ENCODE data around the gene CD24.
A peak's percentile ranks its signal among the peaks of the same experiment; 100 is the strongest.
"Not testable (repeated sequence)": the region's sequence is repeated elsewhere in the genome, so short reads cannot be mapped to it uniquely, and the experiment has no call there.

The CD24 gene, protein sequence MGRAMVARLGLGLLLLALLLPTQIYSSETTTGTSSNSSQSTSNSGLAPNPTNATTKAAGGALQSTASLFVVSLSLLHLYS

DNA sequence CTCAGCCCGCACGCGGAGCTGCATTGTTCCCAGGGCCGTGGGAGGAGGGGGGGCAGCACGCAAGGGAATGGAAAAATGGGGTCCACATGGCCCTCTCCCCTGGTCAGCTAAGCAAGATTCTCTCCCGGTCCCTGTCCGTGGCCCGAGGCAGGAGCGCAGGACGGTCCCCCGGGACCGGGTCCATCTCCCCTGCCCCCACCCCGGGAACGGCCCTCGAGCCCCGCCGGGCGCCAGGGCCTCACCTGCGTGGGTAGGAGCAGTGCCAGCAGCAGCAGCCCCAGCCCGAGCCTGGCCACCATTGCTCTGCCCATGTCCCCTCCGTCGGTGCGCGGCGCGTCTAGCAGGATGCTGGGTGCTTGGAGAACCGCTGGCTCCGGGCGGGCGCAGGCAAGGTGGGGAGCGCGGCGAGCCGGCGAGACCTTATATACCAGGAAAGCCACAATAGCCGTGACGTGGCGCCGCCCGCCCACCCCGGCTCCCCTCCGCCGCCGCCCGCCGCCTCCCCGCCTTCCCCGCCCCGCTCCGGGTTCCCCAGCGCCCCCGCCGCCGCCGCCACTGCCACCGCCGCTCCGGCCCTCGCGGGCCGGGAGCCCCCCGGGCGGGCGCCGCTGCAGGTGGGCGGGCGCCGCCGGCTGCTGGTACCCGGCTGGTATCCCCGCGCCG, at the start of gene CD24:
CD24 (minus strand) TSS at position 394 of the 663 bp plus-strand sequence; CDS start at position 311, 83 bp downstream.
- DNase-seq (ENCODE audit: low read depth in 1 of 2, low spot score in 1 of 2), result no peak

DNA sequence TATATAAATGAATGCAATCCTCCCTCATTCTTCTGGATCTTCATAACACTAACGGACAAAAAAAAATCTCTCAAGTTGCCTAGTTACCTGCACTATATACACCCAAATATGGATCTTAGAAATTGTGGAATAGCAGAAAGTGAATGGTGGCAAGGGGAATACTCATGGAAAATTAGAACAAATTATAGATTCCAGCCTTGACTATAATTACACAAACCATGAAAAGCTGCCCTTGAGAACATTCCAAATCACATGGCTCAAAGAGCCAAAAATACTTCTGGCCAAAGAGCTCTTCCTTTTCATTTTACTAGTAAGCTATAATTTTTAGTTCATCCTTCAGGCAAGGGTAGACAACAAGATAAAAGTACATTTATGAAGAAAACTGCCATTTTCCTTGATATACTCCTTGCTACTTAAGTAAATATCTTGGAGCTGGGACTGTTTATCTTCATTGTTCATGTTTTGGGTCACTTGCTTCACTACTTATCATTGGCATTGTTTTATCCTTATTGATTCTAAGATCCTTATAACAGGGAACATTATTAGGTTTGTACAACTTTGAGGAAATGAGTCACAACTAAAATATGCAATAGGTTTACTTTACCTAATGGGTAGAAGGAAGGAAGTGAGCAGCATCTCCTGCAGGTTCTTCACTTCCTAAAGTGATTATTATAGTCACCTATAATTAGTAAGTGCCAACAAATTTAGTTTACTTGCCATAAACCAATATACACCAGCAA, 47.1 kb upstream of the CD24 start:
- no peak for DNase-seq (ENCODE audit: low read depth in 1 of 2, low spot score in 1 of 2)

DNA sequence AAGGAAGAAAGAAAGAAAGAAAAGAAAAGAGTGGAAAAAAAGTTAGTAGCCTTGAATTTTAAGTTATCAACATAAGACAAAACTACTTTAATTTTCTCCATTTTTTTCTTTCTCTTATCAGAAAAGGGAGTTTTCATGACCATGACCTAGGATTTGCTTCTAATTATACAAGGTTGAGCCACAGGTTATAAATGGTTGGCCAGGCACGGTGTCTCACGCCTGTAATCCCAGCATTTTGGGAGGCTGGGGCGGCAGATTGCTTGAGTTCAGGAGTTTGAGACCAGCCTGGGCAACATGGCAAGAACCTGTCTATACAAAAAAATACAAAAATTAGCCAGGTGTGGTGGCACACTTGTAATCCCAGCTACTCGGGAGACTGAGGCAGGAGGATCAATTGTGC, 45.7 kb upstream of the CD24 start:
- DNase-seq (ENCODE audit: low read depth in 1 of 2, low spot score in 1 of 2), result no peak

DNA sequence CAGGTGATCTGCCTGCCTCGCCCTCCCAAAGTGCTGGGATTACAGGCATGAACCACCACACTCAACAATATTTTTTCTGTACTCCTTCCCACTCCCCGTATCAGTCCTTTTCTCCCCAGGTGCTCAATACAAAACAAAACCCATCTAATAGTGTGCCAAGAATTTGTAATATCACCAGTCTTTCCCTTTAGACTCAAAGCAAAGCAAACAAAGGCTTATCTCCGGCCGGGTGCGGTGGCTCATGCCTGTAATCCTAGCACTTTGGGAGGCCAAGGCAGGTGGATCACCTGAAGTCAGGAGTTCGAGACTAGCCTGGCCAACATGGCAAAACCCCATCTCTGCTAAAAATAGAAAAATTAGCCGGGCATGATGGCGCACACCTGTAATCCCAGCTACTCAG, 45.1 kb upstream of the CD24 start:
- not testable (repeated sequence) for DNase-seq (ENCODE audit: low read depth in 1 of 2, low spot score in 1 of 2)

DNA sequence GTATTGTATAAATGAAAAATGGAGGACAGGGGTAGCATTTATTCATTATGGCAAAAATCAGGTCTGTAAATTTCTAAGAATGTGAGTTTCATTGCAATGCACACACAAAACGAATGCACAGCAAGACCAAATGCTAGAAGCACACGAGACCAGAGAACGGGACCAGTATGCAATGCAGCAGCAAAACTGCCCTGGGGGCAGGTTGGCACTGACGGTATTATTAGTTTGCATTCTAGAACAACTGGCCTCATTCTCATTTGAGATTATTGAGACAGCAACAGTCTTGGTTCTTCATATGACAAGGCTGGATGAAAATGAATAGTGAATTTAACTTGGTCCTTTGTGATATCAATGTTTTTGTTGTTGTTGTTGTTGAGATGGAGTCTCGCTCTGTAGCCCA, 44.5 kb upstream of the CD24 start:
- no peak for DNase-seq (ENCODE audit: low read depth in 1 of 2, low spot score in 1 of 2)

DNA sequence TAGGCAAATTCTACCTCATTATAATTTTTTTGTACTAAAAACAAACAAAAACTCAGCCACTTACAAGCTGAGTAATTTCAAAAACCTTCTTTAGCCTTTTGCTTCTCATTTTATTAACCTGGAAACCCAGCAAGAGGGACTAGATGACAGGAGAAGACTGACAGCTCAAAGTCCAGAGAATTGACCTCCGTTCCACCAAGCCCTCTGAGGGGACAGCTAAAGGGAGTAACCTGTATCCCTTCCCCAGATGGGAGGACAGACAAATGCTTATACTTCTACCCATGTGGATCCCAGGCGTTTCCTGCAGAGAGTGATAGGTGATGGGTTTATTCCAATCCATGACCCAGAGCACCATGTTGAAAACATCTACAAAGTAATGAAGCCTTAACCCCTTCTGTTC, 35.0 kb upstream of the CD24 start:
- DNase-seq (ENCODE audit: low read depth in 1 of 2, low spot score in 1 of 2), result no peak

DNA sequence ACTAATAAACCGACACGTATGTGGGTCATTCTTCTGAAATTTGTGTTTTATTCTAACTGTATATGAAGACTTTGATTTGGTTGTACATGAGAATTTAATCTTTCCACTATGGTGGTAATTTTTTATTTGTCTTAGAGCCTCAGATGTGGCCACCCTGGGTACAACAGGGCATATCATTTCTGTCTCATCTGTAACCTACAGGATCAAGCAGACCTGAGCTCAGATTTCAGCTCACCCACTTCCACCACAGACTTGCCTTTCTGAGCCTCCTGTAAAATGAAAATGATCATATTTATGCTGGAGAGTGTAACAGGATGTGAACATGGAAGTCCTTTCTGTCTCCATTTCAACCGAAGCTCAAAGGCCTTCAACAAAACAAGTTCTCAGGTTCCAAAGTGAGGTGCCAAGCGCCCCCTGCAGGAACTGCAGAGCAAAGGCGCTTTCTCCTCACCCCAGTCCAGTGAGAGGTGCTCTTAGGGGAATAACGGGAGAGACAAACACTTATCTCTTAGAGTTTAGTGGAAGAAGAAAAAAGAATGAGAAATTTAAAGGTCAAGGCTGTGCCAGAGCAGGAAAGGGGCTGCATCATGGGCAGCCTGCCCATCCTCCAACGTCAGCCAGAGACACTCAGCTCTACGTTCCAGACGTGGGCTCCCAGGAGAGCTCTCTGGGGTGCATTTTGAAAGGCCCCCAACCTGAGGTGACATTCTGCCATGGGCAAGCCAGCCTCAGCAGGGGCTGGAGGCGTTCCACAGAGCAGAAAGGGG, 23.0 kb upstream of the CD24 start:
- no peak for DNase-seq (ENCODE audit: low read depth in 1 of 2, low spot score in 1 of 2)

DNA sequence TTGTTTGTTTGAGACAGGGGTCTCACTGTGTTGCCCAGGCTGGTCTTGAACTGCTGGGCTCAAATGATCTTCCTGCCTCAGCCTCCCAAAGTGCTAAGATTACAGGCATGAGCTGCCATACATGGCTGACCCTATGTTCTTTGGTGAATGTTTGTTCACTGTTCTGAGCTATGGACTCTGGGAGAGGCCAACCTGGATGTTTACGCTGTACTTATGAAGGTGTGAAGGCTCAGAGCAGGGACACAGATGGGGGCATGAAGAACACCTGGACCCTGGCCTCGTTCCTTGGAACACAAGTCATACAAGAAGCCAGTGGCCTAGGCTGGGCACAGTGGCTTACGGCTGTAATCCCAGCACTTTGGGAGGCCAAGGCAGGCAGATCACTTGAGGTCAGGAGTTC, 21.1 kb upstream of the CD24 start:
- no peak for DNase-seq (ENCODE audit: low read depth in 1 of 2, low spot score in 1 of 2)

DNA sequence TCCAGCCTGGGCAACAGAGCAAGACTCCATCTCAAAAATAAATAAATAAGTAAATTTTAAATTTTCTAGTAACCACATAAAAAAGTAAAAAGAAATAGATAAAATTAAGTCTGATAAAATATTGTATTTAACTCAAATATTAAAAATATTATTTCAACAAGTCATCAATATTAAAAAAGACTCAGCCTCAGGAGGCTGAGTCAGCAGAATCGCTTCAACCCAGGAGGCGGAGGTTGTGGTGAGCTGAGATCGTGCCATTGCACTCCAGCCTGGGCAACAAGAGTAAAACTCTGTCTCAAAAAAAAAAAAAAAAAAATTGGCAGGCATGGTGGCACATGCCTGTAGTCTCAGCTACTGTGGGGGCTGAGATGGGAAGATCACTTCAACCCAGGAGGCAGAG, 15.2 kb upstream of the CD24 start:
- DNase-seq (ENCODE audit: low read depth in 1 of 2, low spot score in 1 of 2), result not testable (repeated sequence)

DNA sequence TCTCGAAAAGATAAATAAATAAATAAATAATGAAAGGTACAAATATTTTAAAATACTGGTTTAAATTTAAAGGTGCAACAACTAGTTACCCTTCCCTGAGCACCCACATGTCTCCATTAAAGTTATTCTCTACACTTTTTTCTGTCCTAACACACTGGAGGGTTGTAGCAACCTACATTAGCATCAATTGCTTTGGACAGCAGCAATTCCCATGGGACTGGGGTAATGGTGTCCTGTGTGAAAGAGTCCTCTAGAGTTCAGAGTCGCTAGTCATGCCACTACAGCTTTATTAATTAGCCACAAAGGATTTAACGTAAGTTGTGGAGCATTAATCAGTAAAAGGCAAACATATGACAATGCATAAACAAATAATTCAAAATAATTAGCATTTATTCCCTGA, 14.1 kb upstream of the CD24 start:
- no peak for DNase-seq (ENCODE audit: low read depth in 1 of 2, low spot score in 1 of 2)

DNA sequence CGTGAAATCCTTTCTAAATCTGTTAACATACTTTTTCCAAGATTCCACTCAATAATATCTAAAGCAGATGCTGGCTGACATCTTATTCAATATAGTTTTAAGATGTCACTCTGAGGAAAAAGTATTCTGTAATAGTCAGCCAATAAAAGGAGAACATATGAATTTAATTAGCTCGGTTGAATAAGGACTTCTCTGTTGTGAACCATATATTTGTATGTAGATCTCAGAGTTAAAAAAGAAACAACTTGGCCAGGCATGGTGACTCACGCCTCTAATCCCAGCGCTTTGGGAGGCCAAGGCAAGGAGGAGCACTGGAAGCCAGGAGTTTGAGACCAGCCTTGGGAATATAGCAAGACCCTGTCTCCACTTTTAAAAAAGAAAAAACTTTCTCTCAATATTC, 7.4 kb upstream of the CD24 start:
- DNase-seq (ENCODE audit: low read depth in 1 of 2, low spot score in 1 of 2), result no peak

DNA sequence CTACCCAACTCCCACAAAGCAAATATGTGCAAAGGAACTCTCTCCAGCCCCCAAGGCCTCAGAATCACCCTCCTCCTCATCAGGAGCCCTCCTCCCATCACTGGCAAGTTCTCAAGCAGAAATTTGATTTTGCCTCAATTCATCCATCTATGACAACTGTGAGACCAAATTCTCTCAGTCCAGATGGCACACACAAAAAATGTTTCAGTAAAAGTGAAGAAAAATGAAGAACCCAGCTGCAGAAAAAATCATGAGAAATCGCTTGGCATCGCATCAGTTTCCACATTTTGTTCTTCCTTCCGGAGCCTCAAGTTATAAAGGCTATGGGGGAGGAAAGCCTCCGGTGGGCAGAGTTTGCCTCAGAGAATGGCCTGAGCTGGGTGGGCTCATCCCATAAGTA, 6.4 kb upstream of the CD24 start:
- no peak for DNase-seq (ENCODE audit: low read depth in 1 of 2, low spot score in 1 of 2)

DNA sequence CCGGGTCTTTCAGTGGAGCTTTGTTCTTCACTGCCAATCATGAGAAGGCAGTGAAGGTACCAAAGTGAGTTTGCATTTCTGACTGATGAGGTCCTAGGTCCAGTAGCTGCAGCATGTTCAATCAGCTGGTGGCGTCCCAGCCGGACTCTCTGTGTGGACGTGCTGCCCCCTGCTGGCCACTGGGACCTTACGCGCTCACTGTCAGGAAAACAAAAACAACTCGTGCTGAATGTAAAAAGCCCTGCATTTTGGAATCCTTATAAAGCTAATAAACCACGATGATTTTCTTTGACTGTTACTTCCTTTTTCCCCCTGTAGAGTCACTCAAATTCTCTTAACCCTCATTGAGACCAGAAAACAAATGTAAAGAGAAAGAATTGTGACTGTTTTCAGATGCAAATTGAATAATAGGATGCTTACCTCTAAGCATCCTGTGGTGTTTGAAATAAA, 4.9 kb upstream of the CD24 start:
- peak; percentile 49 to 72 for DNase-seq (ENCODE audit: low read depth in 1 of 2, low spot score in 1 of 2)

DNA sequence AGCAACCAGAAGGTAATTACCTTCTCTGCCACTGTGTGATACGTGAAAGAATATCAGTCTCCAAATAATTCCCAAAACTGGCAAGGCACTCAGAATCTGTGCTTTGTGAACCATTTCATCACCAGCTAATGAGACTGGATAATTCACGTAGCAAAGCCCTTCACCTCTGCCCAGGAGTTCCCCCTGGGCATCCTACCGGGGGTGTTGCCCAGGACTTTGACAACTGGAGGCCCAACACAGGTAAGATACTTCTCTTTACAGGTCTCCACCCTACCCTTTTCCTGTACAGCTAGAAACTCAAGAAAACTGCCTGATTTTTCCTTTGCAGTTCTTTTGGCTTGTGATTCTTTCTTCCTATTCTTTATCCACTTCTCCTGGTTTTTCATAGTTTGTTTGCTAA, 2.7 kb upstream of the CD24 start:
- DNase-seq (ENCODE audit: low read depth in 1 of 2, low spot score in 1 of 2), result no peak

DNA sequence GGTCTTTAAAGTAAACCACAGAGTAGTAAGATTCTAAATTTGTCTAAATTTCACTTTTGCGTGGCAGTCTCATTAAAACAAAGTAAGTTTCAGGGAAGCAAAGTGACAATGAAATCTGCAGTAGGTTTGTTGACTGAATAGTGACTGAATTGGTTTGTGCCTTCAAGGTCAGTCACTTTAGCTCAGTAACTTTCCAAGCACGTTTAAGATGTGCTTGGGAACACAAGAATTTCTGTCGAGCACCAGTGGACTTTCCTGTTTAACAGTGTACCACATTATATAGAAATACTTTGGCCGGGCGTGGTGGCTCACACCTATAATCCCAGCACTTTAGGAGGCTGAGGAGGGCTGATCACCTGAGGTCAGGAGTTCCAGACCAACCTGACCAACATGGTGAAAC, 1.7 kb upstream of the CD24 start:
- DNase-seq (ENCODE audit: low read depth in 1 of 2, low spot score in 1 of 2), result no peak

DNA sequence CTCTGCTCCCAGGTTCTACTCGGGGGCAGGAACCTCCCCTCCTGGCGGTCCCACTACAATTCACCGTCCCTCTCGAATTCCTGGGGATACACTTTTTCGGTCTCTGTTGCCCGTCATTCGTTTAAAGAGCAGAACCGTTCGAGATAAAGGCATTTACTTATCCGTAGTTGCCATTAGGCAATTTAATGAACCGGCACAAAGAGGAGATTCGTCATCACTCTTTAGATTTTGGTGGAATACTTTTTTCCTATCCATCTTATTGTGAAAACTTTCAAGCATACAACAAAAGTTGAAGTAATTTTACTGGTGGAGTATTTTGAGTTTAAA, 1.2 kb upstream of the CD24 start:
- no peak for DNase-seq (ENCODE audit: low read depth in 1 of 2, low spot score in 1 of 2)

DNA sequence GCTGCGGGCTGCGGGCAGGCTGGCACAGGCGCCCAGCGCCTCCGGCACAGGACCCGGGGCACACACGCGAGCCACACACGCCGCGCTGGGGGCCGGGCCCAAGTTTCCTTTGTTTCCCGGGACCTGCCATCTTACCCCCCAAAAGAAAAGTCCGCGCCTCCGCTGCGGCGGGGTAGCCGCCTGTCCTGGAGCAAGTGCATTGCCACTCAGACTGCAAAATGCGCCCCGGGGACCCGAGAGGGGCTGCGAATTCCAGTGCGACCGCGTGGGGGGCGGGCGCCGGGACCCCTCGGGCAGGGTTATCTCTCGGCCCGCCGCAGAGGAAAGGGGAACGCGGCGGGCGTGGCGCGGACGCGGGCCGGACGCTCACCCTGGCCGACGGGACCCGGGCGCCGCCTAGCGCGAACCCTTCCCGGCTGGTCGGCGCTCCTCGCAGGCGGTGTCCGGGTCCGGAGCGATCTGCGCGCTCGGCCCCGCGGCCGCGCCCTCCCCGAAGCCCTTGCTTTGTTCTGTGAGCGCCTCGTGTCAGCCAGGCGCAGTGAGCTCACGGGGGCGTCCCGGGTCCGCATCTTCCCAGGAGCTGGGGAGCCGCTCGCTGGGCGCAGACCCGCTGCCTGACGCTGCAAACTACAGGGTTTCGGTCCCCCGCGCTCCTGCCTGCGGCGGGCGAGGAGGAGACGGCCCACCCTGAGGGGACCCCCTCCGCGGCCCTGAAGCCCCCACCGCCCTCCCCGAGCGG, 639 bp upstream of the CD24 start:
- DNase-seq (ENCODE audit: low read depth in 1 of 2, low spot score in 1 of 2), result no peak

DNA sequence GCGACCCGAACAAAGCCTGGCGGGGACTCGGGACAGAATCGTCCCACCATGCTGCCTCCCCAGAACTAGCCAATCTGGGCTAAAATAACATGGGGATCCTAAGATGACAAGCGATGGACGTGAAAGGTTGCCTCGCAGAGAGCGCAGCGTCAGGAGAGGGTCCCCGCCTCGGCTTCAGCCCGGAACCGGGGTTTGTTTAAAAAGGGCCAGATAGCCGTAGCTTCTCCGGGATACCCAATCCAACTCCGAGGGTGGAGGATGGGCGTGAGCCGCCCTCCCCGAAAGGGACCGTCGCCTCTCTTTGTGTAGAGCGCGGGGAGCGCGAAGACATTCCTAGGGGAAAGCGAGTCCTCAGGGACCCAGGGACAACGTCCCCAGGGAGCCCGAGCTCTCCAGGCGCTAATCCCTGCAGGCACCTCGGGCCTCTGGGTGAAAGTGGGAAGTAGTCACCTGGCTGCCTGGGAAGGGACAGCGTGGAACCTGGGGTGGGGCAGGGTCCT, 643 bp downstream of the CD24 start:
- no peak for DNase-seq (ENCODE audit: low read depth in 1 of 2, low spot score in 1 of 2)

DNA sequence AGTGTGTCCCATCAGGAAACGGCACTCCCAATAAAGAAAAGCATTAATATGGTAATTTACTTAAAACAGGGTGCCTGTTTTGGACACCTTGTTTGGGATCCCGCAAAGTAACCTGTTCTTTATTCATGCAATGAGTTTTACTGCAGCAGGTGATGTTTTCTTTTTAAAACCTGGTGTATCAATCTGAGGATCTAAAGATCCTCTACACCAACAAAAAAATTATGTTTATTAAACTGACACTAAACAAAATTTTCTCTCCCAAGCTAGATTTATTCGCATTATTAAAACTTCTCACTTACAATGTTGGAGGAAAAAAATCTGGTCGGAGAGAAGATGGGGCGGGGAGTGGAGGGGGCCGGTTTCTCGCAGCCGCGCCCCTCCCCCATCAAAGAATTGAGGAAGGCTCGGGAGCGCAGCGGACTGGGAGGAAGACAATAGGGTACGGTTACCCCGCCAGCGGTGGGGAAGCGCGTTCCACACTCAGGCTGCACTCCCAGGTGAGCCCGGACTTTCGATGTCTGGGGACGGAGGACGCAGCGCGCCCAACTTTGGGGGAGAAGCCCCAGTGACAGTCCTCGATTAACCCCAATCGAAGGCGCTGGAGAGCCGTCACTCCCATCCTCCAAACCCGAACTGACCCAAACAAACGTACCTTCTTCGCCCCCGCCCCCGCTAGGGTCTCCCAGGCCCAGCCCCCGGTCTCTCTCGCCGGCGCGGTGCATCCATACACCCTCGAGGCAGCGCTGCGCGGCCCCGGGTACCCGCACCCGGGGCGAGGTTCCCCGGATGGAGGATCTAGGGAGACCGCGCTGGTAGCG, 1.3 kb downstream of the CD24 start:
- DNase-seq (ENCODE audit: low read depth in 1 of 2, low spot score in 1 of 2), result no peak

DNA sequence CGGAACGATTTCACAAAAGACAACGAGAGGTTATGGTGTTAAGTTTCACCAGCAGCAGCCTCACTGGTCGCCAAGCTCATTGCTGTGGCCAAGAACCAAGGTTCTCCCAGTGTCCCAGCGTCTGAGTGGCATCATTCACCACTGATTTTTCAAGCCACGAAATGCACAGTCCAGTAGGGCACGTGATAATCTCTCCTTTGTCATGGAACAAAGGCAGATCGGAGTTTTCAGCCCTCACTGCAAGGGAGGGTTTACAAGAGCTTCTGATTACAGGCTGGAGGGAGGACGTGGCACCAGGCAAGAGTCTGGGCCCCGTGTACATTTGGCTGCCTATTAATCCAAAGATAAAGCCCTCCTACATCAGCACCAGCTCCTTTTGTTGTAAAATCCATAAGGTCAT, 2.0 kb downstream of the CD24 start:
- no peak for DNase-seq (ENCODE audit: low read depth in 1 of 2, low spot score in 1 of 2)
